HCT116 (cell line): Measurements from ENCODE around the gene NEURL3. TPM values are rescaled to one million over a fixed set of nuclear protein-coding genes. Genes with fewer than 3 reads are reported as not detected.

ENCODE experiments used
- ATAC-seq: fragments of 200-7000 bp; cut with Tn5 transposase; 2 replicates; pipeline ENCODE4 v1.9.1; 2020; ENCODE audit warnings: mild to moderate bottlenecking, moderate library complexity
- BruUV-seq: library from RNA; stranded (reverse); fragments of 400-500 nt; replicated peaks from 2 replicates; lab custom pipeline; 2021; lab: Mats Ljungman, UMichigan
- CTCF ChIA-PET: fragments of 300-600 bp; sonication (Branson Sonifier 250); formaldehyde crosslinking; loops from one replicate; lab custom pipeline; 2021; ENCODE audit warnings: antibody characterized with exemption; lab: Charles Lee
- POLR2A ChIA-PET: fragments of 300-600, 350-600 bp; sonication (Branson Sonifier 250); formaldehyde crosslinking; loops from one replicate; lab custom pipeline; 2021; ENCODE audit warnings: antibody characterized with exemption; lab: Charles Lee
- RAD21 ChIA-PET, 2 experiments: fragments of 300-600 bp; sonication (Branson Sonifier 250); formaldehyde crosslinking; loops; one replicate each; lab custom pipeline; 2023; ENCODE audit warnings: low total read pairs in 2 of 2; ENCODE audit not compliant: uncharacterized antibody in 2 of 2, unreplicated experiment in 2 of 2, low non-redundant PET in 1 of 2; lab: Charles Lee
- DNase-seq: peaks from one replicate; pipeline ENCODE4 v3.0.0-alpha.2; 2010; ENCODE audit warnings: low read depth, low spot score
- H2AFZ ChIP-seq: fragments of 200-600 bp; shearing (Covaris generic), sonication (generic); 2 replicates; pipeline ENCODE4 v1.6.1; 2017; ENCODE audit warnings: low read depth, mixed run types, mixed read lengths, antibody characterized with exemption, low read length; ENCODE audit not compliant: poor library complexity, severe bottlenecking
- H3K27ac ChIP-seq: 2 replicates; pipeline ENCODE4 v1.5.1; 2012; ENCODE audit warnings: low read depth, low read length
- H3K27me3 ChIP-seq: fragments of 200-600 bp; sonication (generic); 2 replicates; pipeline ENCODE4 v1.6.1; 2016; ENCODE audit warnings: mixed run types, low read length, mixed read lengths; ENCODE audit not compliant: insufficient read depth
- H3K36me3 ChIP-seq, 2 experiments: fragments of 200-500 bp in 1 of 2; fragments of 200-600 bp in 1 of 2; sonication (Bioruptor generic) in 1 of 2; sonication (generic) in 1 of 2; 2 replicates each; pipeline versions ENCODE4 v1.5.1 to v1.6.1; 2014 to 2016; ENCODE audit warnings: low read length in 2 of 2, inconsistent platforms in 1 of 2, mixed read lengths in 1 of 2, mixed run types in 1 of 2; ENCODE audit not compliant: insufficient read depth in 2 of 2, control insufficient read depth in 1 of 2
- H3K4me1 ChIP-seq, 2 experiments: fragments of 200-600 bp in 1 of 2; sonication (generic) in 1 of 2; 2 replicates each; pipeline versions ENCODE4 v1.5.1 to v1.6.1; 2012 to 2017; ENCODE audit warnings: low read length in 2 of 2, inconsistent platforms in 1 of 2, mild to moderate bottlenecking in 1 of 2, mixed read lengths in 1 of 2, mixed run types in 1 of 2, moderate library complexity in 1 of 2; ENCODE audit not compliant: insufficient read depth in 2 of 2, control insufficient read depth in 1 of 2
- H3K4me2 ChIP-seq: fragments of 200-600 bp; sonication (generic); 2 replicates; pipeline ENCODE4 v1.6.1; 2017; ENCODE audit warnings: mixed run types, low read length, mixed read lengths
- H3K4me3 ChIP-seq, 2 experiments: fragments of 200-600 bp in 1 of 2; sonication (generic) in 1 of 2; replicated peaks in 1 of 2; 2 replicates each; pipeline ENCODE4 v1.5.1; 2011 to 2016; ENCODE audit warnings: low read length in 2 of 2, control low read depth in 1 of 2, low read depth in 1 of 2, mild to moderate bottlenecking in 1 of 2, mixed read lengths in 1 of 2, mixed run types in 1 of 2
- H3K79me2 ChIP-seq: fragments of 200-600 bp; sonication (generic); 2 replicates; pipeline ENCODE4 v1.6.1; 2017; ENCODE audit warnings: mild to moderate bottlenecking, mixed run types, low read length, moderate library complexity, mixed read lengths; ENCODE audit not compliant: insufficient read depth
- H3K9ac ChIP-seq: fragments of 200-600 bp; sonication (generic); 2 replicates; pipeline ENCODE4 v1.6.1; 2016; ENCODE audit warnings: low read length, mixed read lengths
- H3K9me2 ChIP-seq: fragments of 200-600 bp; sonication (generic), shearing (Covaris generic); 2 replicates; pipeline ENCODE4 v1.6.1; 2017; ENCODE audit warnings: mixed run types, mild to moderate bottlenecking, moderate library complexity; ENCODE audit not compliant: insufficient read depth
- H3K9me3 ChIP-seq, 2 experiments: fragments of 200-500 bp in 1 of 2; fragments of 200-600 bp in 1 of 2; sonication (Bioruptor generic) in 1 of 2; sonication (generic) in 1 of 2; 2 replicates each; pipeline ENCODE4 v1.6.1; 2014 to 2017; ENCODE audit warnings: low read length in 2 of 2, mixed read lengths in 2 of 2, inconsistent platforms in 1 of 2, low read depth in 1 of 2, mild to moderate bottlenecking in 1 of 2, mixed run types in 1 of 2, moderate library complexity in 1 of 2; ENCODE audit not compliant: control insufficient read depth in 1 of 2, insufficient read depth in 1 of 2
- H4K20me1 ChIP-seq: fragments of 200-600 bp; sonication (generic), shearing (Covaris generic); 2 replicates; pipeline ENCODE4 v1.6.1; 2017; ENCODE audit warnings: mixed run types, mild to moderate bottlenecking, moderate library complexity; ENCODE audit not compliant: insufficient read depth
- EGR1 ChIP-seq: IDR thresholded peaks from 2 replicates; pipeline ENCODE4 v1.6.1; 2012; ENCODE audit warnings: low read depth
- ELF1 ChIP-seq: IDR thresholded peaks from 2 replicates; pipeline ENCODE4 v1.6.1; 2012; ENCODE audit warnings: low read depth, borderline replicate concordance
- EZH2 ChIP-seq: fragments of 200-600 bp; sonication (generic); IDR thresholded peaks from 2 replicates; pipeline ENCODE4 v1.6.1; 2017; ENCODE audit warnings: antibody characterized with exemption, mixed run types
- JUND ChIP-seq: IDR thresholded peaks from 2 replicates; pipeline ENCODE4 v1.6.1; 2012
- POLR2AphosphoS5 ChIP-seq: IDR thresholded peaks from 2 replicates; pipeline ENCODE4 v1.6.1; 2011; ENCODE audit warnings: mild to moderate bottlenecking, low read depth, low read length, moderate library complexity
- SP1 ChIP-seq: IDR thresholded peaks from 2 replicates; pipeline ENCODE4 v1.6.1; 2012; ENCODE audit warnings: low read depth
- intact Hi-C: fragments of 100-400 bp; cut with micrococcal nuclease; formaldehyde crosslinking; loops from 2 replicates; pipeline ENCODE4 v1.10.0; 2022
- total RNA-seq: library from RNA; stranded (reverse); gene quantifications from one replicate; pipeline ENCODE4 v1.2.1, GENCODE V29; 2021; ENCODE audit not compliant: unreplicated experiment
- TF ChIP-seq, protein P1 (sequence below), 3 experiments: fragments of 200-600 bp in 1 of 3; sonication (generic) in 1 of 3; IDR thresholded peaks in 2 of 3; conservative IDR thresholded peaks in 1 of 3; 2 replicates each; pipeline ENCODE4 v1.5.1; 2012 to 2017; ENCODE audit warnings: low read depth in 2 of 3, low read length in 2 of 3, antibody characterized with exemption in 1 of 3, borderline replicate concordance in 1 of 3, control low read depth in 1 of 3, mild to moderate bottlenecking in 1 of 3, mixed read lengths in 1 of 3, mixed run types in 1 of 3, moderate library complexity in 1 of 3; ENCODE audit not compliant: insufficient read depth in 1 of 3
- TF ChIP-seq, protein P2 (sequence below): IDR thresholded peaks from 2 replicates; pipeline ENCODE4 v1.6.1; 2012
- TF ChIP-seq, protein P3 (sequence below): IDR thresholded peaks from 2 replicates; pipeline ENCODE4 v1.6.1; 2012; ENCODE audit warnings: low read depth
- TF ChIP-seq, protein P4 (sequence below): IDR thresholded peaks from 2 replicates; pipeline ENCODE4 v1.6.1; 2011; ENCODE audit warnings: mild to moderate bottlenecking, low read length, moderate library complexity; ENCODE audit not compliant: insufficient replicate concordance; ENCODE audit errors: extremely low read depth

Gene NEURL3
- total RNA-seq, 1 experiment from 2014 or later: not detected

DNA sequence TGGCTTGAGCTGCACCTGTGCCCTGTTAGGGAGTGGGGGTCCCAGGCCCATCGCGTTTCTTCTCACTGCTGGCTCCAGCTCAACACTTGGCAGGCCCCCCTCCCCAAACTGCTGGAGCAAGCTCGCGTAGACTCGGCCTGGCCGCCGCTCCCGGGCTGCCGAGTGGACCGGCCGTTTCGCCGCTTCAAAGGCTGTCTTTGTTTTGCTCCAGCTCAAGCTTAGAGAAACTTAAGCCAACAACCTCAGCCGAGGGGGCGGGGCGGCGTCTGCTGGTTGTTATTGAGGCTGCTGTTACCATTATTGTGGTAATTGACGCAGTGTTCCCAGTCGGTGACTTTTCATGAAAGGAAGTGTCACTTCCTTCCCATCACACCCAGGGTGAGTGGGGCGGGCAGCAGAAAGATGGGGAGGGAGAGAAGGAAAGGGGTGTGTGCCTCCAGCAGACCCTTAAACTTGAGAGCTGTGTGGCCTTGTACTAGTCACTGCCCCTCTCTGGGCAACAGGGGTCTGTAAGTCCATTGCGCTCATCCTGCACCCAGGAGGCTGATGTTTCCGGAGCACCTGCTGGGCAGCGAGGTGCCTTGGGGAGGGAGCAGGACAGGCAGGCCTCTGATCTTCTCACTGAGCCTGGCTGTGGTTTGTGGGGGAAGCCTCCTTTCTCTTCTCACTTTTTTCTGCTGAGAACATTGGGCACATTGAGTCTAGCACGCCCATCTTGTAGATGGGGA, 33.5 kb upstream of the NEURL3 start:
- ChIA-PET CTCF (interaction anchor here (3.8 kb wide), 1 partner anchor 11 kb away, joined by 22 read pairs; no protein-coding TSS in a partner anchor), POLR2A (interaction anchor here (1.2 kb wide), 1 partner anchor 27 kb away, joined by 3 read pairs; no protein-coding TSS in a partner anchor), RAD21 (no interaction called here)
- Histone ChIP-seq H3K4me1 (peaks cover 10 to 48% of the 10 kb centered on the region in 2 experiments), H3K27me3 (no peaks in the 10 kb centered on the region), H3K4me3 (no peak overlapping the region), H4K20me1 (no peaks in the 10 kb centered on the region), H3K4me2 (peak overlapping the region; percentile 93; the same call in 1 of the 2 replicates), H3K27ac (no peak overlapping the region), H2AFZ (no peak overlapping the region), H3K79me2 (0 out of 2 replicates have a peak, but pooled peaks cover 3% of the 10 kb centered on the region), H3K36me3 (no peaks in the 10 kb centered on the region), H3K9me3 (no peaks in the 10 kb centered on the region), H3K9me2 (no peaks in the 10 kb centered on the region), H3K9ac (no peak overlapping the region)
- DNase-seq (no peak), ATAC-seq (no peak)
- intact Hi-C loops: no loop called here
- no TSS peak for BruUV-seq
- no peak for TF ChIP-seq EZH2
- TF ChIP-seq ELF1: no peak
- no peak for TF ChIP-seq POLR2AphosphoS5
- TF ChIP-seq, protein P1, sequence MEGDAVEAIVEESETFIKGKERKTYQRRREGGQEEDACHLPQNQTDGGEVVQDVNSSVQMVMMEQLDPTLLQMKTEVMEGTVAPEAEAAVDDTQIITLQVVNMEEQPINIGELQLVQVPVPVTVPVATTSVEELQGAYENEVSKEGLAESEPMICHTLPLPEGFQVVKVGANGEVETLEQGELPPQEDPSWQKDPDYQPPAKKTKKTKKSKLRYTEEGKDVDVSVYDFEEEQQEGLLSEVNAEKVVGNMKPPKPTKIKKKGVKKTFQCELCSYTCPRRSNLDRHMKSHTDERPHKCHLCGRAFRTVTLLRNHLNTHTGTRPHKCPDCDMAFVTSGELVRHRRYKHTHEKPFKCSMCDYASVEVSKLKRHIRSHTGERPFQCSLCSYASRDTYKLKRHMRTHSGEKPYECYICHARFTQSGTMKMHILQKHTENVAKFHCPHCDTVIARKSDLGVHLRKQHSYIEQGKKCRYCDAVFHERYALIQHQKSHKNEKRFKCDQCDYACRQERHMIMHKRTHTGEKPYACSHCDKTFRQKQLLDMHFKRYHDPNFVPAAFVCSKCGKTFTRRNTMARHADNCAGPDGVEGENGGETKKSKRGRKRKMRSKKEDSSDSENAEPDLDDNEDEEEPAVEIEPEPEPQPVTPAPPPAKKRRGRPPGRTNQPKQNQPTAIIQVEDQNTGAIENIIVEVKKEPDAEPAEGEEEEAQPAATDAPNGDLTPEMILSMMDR (IDR thresholded peaks at IDR 0.05 in 2 of 3, conservative IDR thresholded peaks at IDR 0.05 in 1 of 3; ENCODE audit: borderline replicate concordance in 1 of 3, insufficient read depth in 1 of 3, low read depth in 2 of 3, low read length in 2 of 3): no peak
- TF ChIP-seq JUND: no peak
- TF ChIP-seq, protein P2, sequence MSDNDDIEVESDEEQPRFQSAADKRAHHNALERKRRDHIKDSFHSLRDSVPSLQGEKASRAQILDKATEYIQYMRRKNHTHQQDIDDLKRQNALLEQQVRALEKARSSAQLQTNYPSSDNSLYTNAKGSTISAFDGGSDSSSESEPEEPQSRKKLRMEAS: no peak
- TF ChIP-seq SP1: no peak
- no peak for TF ChIP-seq EGR1
- TF ChIP-seq, protein P3, sequence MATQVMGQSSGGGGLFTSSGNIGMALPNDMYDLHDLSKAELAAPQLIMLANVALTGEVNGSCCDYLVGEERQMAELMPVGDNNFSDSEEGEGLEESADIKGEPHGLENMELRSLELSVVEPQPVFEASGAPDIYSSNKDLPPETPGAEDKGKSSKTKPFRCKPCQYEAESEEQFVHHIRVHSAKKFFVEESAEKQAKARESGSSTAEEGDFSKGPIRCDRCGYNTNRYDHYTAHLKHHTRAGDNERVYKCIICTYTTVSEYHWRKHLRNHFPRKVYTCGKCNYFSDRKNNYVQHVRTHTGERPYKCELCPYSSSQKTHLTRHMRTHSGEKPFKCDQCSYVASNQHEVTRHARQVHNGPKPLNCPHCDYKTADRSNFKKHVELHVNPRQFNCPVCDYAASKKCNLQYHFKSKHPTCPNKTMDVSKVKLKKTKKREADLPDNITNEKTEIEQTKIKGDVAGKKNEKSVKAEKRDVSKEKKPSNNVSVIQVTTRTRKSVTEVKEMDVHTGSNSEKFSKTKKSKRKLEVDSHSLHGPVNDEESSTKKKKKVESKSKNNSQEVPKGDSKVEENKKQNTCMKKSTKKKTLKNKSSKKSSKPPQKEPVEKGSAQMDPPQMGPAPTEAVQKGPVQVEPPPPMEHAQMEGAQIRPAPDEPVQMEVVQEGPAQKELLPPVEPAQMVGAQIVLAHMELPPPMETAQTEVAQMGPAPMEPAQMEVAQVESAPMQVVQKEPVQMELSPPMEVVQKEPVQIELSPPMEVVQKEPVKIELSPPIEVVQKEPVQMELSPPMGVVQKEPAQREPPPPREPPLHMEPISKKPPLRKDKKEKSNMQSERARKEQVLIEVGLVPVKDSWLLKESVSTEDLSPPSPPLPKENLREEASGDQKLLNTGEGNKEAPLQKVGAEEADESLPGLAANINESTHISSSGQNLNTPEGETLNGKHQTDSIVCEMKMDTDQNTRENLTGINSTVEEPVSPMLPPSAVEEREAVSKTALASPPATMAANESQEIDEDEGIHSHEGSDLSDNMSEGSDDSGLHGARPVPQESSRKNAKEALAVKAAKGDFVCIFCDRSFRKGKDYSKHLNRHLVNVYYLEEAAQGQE: no peak
- TF ChIP-seq, protein P4, sequence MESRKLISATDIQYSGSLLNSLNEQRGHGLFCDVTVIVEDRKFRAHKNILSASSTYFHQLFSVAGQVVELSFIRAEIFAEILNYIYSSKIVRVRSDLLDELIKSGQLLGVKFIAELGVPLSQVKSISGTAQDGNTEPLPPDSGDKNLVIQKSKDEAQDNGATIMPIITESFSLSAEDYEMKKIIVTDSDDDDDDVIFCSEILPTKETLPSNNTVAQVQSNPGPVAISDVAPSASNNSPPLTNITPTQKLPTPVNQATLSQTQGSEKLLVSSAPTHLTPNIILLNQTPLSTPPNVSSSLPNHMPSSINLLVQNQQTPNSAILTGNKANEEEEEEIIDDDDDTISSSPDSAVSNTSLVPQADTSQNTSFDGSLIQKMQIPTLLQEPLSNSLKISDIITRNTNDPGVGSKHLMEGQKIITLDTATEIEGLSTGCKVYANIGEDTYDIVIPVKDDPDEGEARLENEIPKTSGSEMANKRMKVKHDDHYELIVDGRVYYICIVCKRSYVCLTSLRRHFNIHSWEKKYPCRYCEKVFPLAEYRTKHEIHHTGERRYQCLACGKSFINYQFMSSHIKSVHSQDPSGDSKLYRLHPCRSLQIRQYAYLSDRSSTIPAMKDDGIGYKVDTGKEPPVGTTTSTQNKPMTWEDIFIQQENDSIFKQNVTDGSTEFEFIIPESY: no peak
